ELR (cell line): ENCODE results near the gene SCUBE1.

Experiments
- DNase-seq: peaks from one replicate; pipeline ENCODE4 v3.0.0-alpha.2; 2015; ENCODE audit warnings: low read depth

Gene SCUBE1

DNA sequence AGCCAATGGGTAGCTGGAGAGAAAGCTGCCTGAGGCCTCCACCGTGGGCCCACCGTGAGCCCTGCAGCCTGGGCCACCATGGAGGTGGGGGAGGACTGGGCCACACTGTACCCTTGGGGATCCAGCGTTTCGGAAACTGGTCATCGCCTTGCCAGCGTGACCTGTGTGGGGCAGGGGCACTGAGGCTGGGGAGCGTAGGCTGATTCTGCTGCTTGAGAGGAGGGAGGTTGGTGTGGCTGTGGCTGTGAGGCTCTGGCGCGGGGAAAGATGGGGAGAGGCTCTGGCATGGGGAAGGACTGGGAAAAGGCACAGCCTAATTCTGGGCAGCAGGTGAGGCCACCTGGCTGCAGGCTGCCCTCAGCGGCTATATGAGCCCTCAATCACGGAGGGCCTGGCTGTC is 143.6 kb downstream of the SCUBE1 start:
- DNase-seq, result no peak

DNA sequence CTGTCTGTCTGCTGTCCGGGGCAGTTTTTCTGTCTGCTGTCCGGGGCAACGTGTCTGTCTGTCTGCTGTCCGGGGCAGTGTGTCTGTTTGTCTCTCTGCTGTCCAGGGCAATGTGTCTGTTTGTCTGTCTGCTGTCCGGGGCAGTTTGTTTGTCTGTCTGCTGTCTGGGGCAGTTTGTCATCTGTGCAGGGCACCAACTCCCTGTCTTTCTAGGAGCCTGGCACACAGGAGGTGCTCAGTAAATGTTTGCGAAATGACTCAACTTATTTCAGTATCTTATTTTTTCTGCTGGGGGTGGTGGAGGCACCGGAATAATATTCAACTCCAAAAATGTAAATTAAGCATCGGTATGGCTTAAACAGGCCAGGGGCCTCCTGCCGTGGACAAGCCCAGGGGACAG is 144.2 kb downstream of the SCUBE1 start:
- DNase-seq, result no peak

DNA sequence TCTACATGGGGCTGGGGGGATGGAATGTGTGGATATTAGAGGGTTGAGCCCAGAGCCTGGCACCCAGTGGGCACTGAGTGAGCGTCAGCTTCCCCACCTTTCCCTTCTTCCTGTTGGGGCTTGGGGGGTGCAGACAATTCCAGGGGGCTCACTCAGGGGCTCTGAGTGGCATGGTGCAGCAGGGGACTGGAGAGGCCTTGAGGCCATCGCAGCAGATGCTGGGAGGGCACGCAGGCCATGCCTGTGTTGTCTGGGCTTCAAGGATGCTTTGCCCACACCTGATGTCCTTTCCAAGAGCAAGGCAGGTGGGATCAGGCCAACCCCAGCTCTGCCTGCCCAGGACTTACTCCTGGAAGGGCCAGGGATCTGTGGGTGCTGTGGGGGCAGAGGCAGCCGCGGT is 145.0 kb downstream of the SCUBE1 start:
- no peak for DNase-seq

DNA sequence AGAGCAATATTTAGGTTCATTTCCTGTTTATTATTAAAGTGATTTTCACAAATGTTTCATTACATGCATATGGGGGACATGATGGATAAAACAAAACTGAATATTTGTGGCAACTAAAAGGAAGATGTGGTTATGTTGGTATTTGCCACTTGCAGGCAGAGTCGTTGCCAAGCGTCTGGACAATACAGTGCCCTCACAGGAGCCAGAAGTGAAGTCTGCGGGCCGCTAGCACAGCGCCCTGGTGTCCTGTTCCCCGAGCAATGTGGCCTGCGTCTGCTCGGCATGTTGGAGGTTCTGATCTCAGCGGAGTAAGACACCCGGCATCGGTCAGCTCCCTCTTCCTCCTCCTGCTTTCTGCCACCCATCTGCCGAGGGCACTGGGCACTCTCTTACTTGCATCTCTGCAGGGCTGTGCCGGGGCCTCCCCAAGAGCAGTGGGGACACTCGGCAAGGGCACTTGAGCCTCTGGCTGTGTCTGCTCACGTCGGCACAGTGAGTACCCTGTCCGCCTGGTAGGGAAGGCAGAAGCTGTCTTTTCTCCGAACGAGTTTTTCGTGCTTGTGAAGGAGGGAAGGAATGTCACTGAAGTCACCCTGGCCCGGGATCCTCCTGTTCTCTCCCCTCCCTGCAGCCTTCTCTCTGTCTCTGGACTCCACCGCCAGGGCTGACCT is 145.8 kb downstream of the SCUBE1 start:
- peak; percentile 39 for DNase-seq

DNA sequence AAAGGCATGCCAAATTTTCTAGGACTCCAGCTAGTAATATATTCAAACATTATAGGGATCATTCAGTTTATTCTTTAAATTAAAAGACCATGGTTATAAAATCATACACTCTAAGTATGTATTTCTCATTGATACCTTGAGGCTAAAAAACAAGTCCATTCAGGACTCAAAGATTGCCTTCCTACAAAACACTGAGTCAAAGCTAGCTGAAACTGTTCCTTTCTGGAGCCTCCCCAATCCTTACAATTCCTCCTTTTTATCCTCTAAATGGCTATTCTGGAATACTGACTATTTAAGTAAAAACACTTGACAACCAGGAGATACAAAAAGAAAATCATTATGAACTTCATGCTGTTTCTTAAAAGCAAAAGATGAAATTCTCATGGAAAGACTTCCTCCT is 151.3 kb downstream of the SCUBE1 start:
- DNase-seq, result no peak

DNA sequence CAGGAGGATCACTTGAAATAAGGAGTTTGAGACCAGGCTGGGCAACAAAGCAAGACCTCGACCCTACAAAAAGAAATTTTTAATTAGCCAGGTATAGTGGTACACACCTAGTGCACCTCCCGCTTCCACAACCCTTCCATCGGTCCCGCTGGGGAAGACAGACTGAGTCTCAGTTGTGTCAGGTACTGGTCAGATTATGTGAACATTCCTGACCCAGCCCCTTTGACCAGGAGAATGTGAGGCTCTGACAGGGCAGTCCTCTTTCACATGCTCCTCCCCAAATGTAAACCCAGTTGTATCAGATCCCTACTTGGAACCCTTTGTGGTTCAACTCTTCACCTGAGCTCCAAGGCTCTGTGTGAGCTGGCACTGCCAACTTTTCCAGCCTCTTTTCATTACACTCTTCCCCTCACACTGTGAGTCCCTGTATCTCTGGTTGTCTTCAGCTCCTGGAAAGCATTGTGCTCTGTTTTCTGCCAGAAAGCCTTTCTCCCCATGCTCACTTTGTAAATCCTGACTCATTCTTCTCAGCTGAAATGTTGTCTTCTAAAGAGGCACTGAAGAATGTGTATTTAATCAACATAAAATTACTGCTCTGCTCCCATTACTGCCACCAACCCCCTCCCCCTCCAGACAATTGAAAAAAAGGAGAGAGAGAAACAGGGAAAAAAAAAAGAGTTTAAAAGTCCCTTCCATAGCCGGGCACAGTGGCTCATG is 154.2 kb downstream of the SCUBE1 start:
- DNase-seq, result no peak

DNA sequence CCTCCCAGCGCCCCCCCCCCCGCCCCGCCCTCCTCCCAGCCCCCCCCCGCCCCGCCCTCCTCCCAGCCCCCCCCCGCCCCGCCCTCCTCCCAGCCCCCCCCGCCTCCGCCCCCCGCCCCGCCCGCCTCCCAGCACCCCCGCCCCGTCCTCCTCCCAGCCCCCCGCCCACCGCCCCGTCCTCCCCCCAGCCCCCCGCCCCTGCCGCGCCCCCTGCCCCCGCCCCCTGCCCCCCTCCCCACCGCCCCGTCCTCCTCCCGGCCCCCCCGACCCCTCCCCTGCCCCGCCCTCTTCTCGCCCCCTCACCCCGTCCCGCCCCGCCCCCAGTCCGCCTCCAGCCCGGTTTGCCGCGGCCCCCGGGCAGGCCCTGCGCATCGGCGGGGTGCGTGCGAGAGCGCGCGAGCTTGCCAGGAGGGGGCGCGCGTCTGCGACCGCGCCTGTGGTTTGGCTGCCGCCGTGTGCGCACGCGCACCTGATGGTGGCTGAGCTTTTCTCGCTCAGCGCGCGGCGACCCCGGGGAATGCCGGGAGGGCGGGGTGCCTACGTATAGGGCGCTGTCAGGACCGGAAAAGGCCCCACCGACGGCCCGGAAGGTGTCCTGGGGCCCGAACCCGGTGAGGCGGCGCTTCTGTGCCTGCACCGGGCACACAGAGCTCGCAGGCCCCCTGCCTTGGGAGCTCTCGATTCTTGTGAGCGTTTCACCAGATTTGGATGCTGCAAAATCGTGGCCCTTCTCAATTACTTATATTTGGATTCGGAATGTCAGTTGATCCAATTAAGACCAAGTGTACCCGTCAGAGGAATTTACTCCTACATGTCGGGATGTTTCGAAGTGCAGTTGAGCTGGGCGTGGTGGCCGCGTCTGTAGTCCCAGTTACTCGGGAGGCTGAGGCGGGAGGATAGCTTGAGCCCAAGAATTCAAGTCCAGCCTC is 155.7 kb downstream of the SCUBE1 start:
- peak; percentile 91 for DNase-seq

DNA sequence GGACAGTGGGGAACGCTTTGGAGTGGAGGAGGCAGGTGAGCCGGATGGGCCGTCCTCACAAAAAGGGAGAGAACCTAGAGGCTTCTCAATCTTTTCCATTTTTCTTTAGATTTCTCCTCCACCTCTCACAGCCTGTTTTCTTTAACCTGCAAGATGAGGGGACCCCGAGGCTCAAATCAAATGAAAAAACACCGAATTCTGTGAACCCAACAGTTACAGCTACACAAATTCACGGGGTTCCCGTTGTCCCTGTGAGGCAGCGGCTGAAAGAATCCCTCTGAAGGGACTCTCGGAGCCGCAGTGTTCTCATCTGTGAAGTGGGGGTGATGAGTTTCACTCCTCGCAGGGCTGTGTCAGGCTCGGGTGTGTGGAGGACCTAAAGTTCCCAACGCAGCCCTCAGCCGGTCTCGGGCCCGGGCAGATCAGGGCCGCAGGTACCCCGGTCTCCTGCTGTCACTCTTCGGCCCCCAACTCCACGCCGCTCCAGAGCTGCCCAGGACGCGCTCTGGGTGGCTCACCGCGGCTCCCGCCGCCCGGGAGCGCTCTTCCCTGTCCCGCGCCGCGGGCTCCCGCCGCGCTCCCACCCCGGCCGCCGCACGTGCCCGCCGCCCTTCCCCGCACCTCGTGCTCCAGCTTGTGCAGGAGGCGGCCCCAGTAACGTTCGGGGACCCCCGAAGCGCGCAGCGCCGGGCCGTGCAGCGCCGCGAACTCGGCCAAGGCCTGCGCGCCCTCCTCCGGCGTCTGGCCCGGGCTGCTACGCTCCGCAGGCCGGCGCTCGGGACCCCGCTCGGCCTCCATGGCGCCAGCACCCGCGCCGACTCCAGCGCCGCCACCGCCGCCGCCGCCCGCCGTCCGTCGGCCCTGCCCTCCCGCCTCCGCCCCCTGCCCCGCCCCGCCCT is 156.7 kb downstream of the SCUBE1 start, which contains the start of gene TTLL12:
TTLL12 (minus strand) TSS at position 863 of the 899 bp plus-strand sequence; CDS start at position 798, 65 bp downstream.
- peak; percentile 66 for DNase-seq

DNA sequence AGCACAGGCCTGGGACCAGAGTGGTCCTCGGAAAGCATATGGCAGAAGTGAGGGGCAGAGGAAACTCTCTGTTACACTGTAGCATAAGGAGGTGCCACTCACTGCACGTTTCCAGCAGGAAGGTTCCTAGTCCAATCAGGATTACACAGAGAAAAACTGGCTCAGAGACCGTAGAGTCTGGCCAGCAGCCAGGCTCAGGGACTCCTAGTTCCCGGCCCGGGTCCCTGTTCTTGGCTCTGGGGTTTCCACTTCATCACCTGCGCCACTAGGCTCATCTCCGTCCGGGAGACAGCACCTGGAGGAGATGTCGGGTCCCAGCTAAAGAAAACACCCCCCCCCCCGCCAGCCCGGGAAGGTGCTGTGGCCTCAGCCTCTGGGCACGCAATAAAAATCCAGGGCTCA is 157.3 kb downstream of the SCUBE1 start:
- DNase-seq, result peak; percentile 54

DNA sequence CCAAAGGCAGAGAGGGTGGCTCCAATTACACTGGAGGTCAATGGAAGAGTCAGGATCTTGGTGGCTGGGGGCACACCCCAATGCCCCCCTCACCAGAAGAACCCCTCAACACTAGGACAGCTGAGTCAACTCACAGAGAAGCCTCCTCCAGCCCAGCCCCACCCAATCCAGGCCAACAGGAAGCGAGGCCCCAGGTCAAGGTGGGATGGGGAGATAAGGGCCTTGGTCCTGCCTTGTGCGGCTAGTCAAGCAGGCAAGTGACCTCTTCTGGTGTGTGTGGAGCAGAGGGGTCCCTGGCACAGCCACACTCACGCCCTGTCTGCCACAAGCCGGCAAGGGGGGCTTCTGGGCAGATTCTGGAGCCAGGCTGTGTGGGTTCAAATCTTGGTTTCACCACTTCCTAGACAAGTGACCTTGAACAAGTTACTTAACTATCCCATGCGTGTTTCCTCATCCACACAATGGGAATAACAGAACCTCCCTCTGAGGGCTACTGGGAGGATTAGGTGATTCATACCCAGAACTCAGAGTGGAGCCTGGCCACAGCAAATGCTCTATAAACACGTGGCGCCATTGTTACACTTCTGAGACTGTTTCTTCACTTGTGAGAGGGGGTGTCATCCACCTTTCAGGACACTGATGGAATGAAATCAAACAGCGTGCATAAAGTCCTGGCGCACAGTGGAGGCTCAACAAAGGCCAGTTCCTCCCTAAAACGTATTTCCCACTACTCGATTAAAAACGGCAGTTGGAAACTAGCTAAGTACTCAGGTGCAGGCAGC is 159.5 kb downstream of the SCUBE1 start:
- DNase-seq, result peak; percentile 60

DNA sequence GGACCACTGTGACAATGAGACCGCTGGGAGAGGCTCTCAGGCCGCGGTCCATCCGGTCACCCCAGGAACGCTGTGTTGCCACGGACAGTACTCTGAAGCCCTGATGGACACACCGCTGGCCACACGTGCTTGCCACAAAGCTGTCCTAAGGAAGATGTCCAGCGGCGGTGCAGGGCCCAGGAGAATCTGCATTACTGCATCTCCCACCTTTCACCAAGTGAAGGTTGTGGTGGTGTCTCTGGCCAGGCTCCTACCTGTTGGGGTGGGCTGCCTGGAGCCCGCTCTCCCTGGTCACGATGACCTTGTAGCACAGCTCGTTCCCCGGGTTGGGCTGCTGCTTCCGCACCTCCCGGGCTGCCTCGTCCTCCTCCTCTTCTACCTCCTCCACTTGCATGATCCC is 160.4 kb downstream of the SCUBE1 start:
- no peak for DNase-seq

DNA sequence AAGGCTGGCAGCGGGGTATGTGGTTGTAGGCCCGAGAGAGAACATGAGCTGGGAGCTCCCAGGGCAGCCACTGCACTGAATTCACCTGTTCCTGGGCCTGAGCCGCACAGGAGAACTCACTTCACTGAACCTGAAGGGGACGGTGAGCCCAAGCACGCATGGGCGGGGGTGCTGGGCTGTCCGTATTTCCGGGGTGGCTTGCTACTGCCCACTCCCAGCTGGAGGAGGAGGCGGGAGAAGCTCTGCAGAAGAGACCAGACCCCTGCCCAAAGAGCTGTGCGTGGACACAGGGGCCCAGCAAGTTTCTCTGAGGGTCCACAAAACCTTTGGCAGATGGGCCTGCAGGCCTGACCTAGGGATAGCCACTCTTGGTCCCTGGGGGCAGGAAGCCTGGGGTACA is 161.1 kb downstream of the SCUBE1 start:
- no peak for DNase-seq

DNA sequence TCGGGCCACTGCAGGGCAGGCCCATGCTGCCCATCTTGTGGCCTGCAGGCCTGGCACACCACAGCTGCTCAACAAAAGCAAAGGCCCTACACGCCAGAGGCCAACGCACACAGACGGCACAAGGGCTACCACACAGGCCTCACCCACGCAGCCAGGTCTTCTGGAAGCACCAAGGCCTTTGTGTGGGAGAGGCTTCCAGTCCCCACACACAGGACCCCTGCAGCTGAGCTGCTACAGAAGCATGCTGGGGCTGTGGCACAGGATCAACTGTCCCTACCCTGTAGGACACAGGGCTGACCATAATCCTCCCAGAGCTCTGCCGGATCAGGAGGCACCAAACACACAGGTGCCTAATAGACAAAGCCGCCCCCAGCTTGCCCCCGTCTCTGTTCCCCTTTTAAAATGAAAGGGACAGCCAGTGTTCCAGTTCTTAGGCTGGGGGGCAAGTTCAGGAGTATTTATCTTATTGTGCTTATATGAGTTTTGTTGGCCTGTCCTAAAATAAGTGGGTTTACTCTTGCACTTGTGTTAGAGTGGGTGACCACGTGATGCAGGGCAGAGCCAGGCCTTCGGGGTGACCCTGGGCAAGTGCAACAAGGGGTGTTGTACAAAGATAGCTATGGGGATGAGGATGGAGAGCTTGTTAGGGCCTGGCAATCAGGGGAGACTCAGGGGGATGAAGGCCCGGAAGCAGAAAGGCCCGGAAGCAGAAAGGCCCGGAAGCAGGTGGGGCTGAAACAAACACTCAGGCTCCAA is 161.7 kb downstream of the SCUBE1 start:
- no peak for DNase-seq

DNA sequence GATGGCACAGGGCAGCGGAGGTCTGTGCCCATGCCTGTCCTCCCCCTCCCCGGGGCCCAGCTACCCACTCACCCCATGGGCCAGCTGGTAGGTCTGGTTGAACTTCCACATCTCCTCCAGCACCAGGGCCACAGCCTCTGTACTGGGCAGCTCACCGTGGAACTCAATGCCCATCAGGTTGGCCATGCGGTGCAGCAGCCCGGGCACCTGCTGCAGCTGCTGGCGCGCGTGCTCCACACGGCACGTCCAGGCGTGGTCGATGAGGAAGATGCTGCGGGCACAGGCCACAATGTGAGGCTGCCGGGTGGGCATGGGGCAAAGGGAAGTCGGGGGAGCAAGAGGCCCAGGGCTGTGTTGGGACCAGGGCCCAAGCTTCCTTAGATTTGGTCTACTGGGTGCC is 162.5 kb downstream of the SCUBE1 start:
- no peak for DNase-seq

DNA sequence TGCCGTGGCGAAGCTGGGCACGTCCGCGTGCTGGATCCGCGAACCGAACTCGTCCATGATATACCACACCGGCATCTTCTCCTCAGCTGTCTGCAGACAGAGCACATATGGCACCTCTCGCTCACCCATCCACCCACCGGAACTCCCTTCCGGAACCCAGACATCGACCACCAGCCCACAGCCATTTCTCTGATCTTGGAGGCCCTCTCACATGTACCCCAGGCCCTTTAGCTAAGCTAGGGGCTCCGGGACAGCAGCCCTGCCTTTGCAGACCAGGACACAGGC is 163.3 kb downstream of the SCUBE1 start:
- DNase-seq, result no peak

DNA sequence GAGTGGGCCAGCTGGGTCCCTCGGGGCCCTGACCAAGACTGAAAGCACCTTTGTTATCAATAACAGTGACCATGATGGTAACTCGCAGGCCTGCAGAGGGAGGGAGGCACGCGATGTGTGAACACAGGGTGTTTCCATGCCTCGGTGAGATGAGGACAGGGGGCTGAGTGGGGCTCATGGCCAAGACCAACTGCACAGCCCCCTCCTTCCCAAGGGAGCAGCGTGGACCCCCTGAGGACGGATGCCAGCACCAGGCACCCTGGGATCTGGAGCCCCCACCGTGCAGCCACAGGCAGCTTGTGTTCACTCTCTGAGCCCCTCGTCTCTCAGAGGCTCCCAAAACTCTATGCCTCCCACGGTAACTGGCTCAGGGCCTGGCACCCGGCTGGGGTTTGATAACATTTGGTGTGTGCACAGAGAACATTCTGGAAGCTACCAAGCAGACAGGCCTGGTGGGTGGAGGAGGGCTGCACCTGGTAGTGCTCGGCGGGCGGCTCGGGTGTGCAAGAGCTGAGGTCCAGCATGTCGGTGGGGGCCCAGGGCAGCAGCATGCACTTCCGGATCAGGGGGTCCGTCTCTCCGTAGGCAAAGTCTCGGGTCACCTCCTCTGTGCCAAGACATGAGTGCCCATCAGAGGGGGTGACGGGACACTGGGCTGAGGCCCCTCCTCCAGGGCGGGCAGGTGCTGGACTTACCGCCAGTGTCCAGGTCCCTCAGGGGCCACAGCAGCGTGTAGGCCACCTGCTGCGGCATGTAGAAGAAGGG is 163.8 kb downstream of the SCUBE1 start:
- no peak for DNase-seq

DNA sequence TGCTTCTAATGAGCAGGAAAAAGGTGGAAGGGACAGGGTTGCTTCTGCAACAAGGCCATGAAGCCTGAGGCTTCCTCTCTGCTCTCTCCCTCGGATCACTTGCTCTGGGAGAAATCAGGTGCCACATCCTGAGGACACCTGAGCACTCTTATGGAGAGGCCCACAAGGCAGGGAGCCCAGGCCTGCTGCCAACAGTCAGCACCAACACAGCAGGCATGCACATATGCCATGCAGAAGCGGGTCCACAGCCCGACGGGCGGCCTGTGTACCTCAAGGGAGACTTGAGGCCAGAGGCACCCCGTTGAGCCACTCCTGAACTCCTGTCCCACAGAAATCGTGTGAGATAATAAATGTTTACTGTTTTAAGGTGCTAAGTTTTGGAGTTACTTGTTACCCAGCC is 165.7 kb downstream of the SCUBE1 start:
- DNase-seq, result no peak

DNA sequence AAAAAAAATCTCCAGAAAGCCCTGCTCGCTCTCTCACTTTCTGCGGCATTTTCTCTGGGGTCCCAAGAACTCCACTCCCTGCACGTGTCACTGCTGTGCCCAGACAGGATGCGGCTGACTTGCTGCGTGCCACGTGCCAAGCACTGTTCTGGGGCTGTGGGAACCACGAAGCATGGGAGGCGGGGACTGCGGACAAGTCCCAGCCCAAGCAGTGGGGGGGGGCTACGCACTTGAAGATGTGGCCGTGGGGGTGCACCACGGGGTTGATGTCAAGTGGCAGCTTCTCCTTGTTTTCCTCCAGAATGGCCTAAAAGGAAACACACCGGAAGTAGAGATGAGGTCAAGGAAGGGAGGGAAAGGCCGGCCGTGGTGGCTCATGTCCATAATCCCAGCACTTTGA is 167.1 kb downstream of the SCUBE1 start:
- no peak for DNase-seq

DNA sequence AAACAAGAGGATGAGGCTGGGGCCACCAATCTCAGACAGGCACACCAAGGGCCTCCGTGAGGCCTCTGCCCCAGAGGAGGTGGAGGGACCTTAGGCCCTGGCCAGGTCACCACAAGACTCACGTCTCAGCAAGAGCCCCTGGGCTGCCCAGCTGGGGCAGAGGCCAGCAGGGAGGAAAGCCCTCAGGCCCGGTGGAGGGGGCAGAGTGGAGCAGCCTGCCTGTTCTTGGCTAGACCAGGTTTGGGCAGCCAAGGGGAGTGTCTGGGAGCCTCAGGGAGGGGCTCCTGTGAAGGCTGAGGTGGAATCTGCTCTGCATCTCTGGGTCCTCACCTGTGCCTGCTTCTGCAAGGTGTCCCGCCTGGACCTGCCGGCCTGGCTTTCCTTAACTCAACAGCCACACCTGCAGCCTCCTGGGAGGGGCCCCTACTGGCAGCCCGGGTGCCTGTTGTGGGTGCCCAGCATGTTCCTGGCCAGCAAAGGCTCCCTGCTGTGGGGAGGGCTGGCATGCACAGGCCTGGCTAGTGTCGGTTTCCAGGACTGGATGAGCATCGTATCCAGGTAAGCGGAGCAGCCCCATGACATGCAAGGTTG is 168.1 kb downstream of the SCUBE1 start:
- no peak for DNase-seq
